ENCODE results near the gene LRRC37B.
"Not testable (repeated sequence)": the region's sequence is repeated elsewhere in the genome, so short reads cannot be mapped to it uniquely, and the experiment has no call there.

DNA sequence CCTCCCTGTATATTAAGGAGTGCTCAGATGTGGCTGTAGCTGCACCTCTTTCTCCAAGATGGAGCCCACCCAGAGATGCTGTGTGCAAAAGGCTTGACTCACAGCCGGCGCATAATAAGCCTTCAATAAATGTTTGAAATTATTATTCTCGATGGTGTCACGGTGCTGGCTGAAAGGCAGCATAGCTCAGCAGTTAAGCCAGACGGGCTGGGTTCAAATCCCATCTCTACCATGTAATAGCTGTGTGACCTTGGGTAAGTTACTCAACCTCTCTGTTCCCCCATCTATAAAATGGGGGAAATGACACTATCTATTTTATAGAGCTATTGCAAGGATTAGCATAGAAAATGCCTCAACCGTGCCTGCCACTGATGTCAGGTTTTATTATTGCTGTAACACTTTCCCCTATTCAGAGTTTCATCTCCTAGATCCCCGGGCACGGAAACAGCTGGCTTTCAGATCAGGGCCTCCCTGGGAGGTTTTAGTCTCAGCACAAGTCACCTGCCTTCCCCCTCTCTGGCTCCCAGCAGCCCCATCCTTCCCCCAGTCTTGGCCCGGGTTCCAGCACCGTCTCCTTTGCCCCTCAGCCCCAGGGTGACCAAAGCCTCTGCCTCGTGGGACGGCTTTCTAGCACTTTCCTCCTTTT lies 50.4 kb downstream of the LRRC37B start:
- not testable (repeated sequence) for TF ChIP-seq CTCF, POLR2A (IDR thresholded peaks at IDR 0.05)
